Caco-2 (cell line): Measurements from ENCODE around the gene COL4A3. TPM values are rescaled to one million over a fixed set of nuclear protein-coding genes. Genes with fewer than 3 reads are reported as not detected.
A peak's percentile ranks its signal among the peaks of the same experiment; 100 is the strongest.
"Not testable (repeated sequence)": the region's sequence is repeated elsewhere in the genome, so short reads cannot be mapped to it uniquely, and the experiment has no call there.

Experiments used
- BruUV-seq: library from RNA; stranded (reverse); fragments of 400-500 nt; replicated peaks from 2 replicates; lab custom pipeline; 2021; lab: Mats Ljungman, UMichigan
- CTCF ChIA-PET: fragments of 300-600 bp; sonication (Branson Sonifier 250); formaldehyde crosslinking; loops from one replicate; lab custom pipeline; 2022; ENCODE audit warnings: antibody characterized with exemption; lab: Charles Lee
- POLR2A ChIA-PET: fragments of 300-600 bp; sonication (Branson Sonifier 250); formaldehyde crosslinking; loops from one replicate; lab custom pipeline; 2022; ENCODE audit warnings: antibody characterized with exemption; lab: Charles Lee
- DNase-seq, 2 experiments: peaks; one replicate each; pipeline versions ENCODE4 v3.0.0 to v3.0.0-alpha.2; 2020 to 2022
- H3K27me3 ChIP-seq: replicated peaks from 2 replicates; pipeline ENCODE4 v1.6.0; 2011; ENCODE audit warnings: low read length; ENCODE audit not compliant: control insufficient read depth, insufficient read depth
- H3K36me3 ChIP-seq: 2 replicates; pipeline ENCODE4 v1.5.1; 2011; ENCODE audit warnings: low read length; ENCODE audit not compliant: control insufficient read depth, insufficient read depth
- H3K4me1 ChIP-seq: fragments of 250-450 bp; sonication (Bioruptor Pico); 2 replicates; pipeline ENCODE4 v1.5.1; 2020; ENCODE audit warnings: mild to moderate bottlenecking
- H3K4me3 ChIP-seq: 2 replicates; pipeline ENCODE4 v1.5.1; 2011; ENCODE audit warnings: low read depth, mild to moderate bottlenecking, control low read depth, low read length
- H3K9me3 ChIP-seq: fragments of 250-450 bp; sonication (Bioruptor Pico); 2 replicates; pipeline ENCODE4 v1.5.1; 2020; ENCODE audit warnings: mild to moderate bottlenecking, moderate library complexity
- H3K27ac Mint-ChIP-seq: one replicate; pipeline ENCODE4 v1.8.0; 2022; ENCODE audit warnings: mixed read lengths; ENCODE audit not compliant: unreplicated experiment
- H3K27me3 Mint-ChIP-seq: one replicate; pipeline ENCODE4 v1.8.0; 2022; ENCODE audit warnings: mixed read lengths; ENCODE audit not compliant: insufficient read depth, unreplicated experiment
- H3K36me3 Mint-ChIP-seq: one replicate; pipeline ENCODE4 v1.8.0; 2022; ENCODE audit warnings: mild to moderate bottlenecking, mixed read lengths; ENCODE audit not compliant: insufficient read depth, unreplicated experiment
- H3K4me1 Mint-ChIP-seq: one replicate; pipeline ENCODE4 v1.8.0; 2022; ENCODE audit warnings: low read depth, mixed read lengths; ENCODE audit not compliant: unreplicated experiment
- H3K4me3 Mint-ChIP-seq: one replicate; pipeline ENCODE4 v1.8.0; 2022; ENCODE audit warnings: mild to moderate bottlenecking, moderate library complexity, mixed read lengths; ENCODE audit not compliant: unreplicated experiment
- H3K9me3 Mint-ChIP-seq: one replicate; pipeline ENCODE4 v1.8.0; 2022; ENCODE audit warnings: mixed read lengths; ENCODE audit not compliant: unreplicated experiment
- CTCF ChIP-seq, 2 experiments: fragments of 200-600 bp in 1 of 2; IDR thresholded peaks; 1 replicate in 1 of 2; 2 replicates in 1 of 2; pipeline versions ENCODE4 v1.5.1 to v1.8.0; 2011 to 2022; ENCODE audit warnings: antibody characterized with exemption in 1 of 2, control low read depth in 1 of 2, inconsistent platforms in 1 of 2, low read depth in 1 of 2, low read length in 1 of 2, mild to moderate bottlenecking in 1 of 2, moderate library complexity in 1 of 2; ENCODE audit not compliant: insufficient read depth in 1 of 2, severe bottlenecking in 1 of 2, unreplicated experiment in 1 of 2
- intact Hi-C: fragments of 100-400 bp; cut with micrococcal nuclease; formaldehyde crosslinking; loops from one replicate; pipeline ENCODE4 v1.10.0; 2022; ENCODE audit not compliant: unreplicated experiment
- total RNA-seq: library from RNA; stranded (reverse); gene quantifications from 2 replicates; pipeline ENCODE4 v1.2.3, GENCODE V29; 2022

Gene COL4A3
- total RNA-seq, 1 experiment from 2014 or later: 4.2 TPM

GRCh38 chr2:227219312-227220105 is 55.1 kb downstream of the COL4A3 start:
- H3K27ac Mint-ChIP-seq: peak overlapping the region; percentile 53
- H3K4me3 Mint-ChIP-seq: no peak overlapping the region
- no peaks in the 10 kb centered on the region for H3K27me3 ChIP-seq
- TF ChIP-seq CTCF (IDR thresholded peaks at IDR 0.05; ENCODE audit: insufficient read depth in 1 of 2, low read depth in 1 of 2, low read length in 1 of 2, severe bottlenecking in 1 of 2, unreplicated experiment in 1 of 2): no peak
- H3K27me3 Mint-ChIP-seq: no peaks in the 10 kb centered on the region
- no TSS peak for BruUV-seq
- intact Hi-C loops: no loop called here
- no peaks in the 10 kb centered on the region for H3K9me3 ChIP-seq
- peaks cover 10% of the 10 kb centered on the region for H3K9me3 Mint-ChIP-seq
- POLR2A ChIA-PET: no interaction called here
- H3K36me3 Mint-ChIP-seq: no peaks in the 10 kb centered on the region
- peak in 1 of 2 experiments; percentile 17 for DNase-seq
- CTCF ChIA-PET: interaction anchor here (0.9 kb wide), 1 partner anchor 18 kb away, joined by 3 read pairs; no protein-coding TSS in a partner anchor
- no peak overlapping the region for H3K4me3 ChIP-seq
- peaks cover 19% of the 10 kb centered on the region for H3K4me1 Mint-ChIP-seq
- peaks cover 6% of the 10 kb centered on the region; the same call in 1 of the 2 replicates for H3K4me1 ChIP-seq
- no peaks in the 10 kb centered on the region for H3K36me3 ChIP-seq

- H3K27ac Mint-ChIP-seq: no peak overlapping the region
- H3K36me3 ChIP-seq: no peaks in the 10 kb centered on the region
- no TSS peak for BruUV-seq
- H3K4me1 Mint-ChIP-seq: peaks cover 19% of the 10 kb centered on the region
- no peaks in the 10 kb centered on the region for H3K27me3 ChIP-seq
- peaks cover 6% of the 10 kb centered on the region; the same call in 1 of the 2 replicates for H3K4me1 ChIP-seq
- H3K36me3 Mint-ChIP-seq: no peaks in the 10 kb centered on the region
- intact Hi-C loops: no loop called here
- H3K9me3 Mint-ChIP-seq: peaks cover 10% of the 10 kb centered on the region
- POLR2A ChIA-PET: no interaction called here
- H3K9me3 ChIP-seq: no peaks in the 10 kb centered on the region
- no peak for DNase-seq
- no peaks in the 10 kb centered on the region for H3K27me3 Mint-ChIP-seq
- H3K4me3 Mint-ChIP-seq: peak overlapping the region; percentile 42
- H3K4me3 ChIP-seq: no peak overlapping the region
- CTCF ChIA-PET: no interaction called here
- no peak for TF ChIP-seq CTCF (IDR thresholded peaks at IDR 0.05; ENCODE audit: insufficient read depth in 1 of 2, low read depth in 1 of 2, low read length in 1 of 2, severe bottlenecking in 1 of 2, unreplicated experiment in 1 of 2)
Observed at GRCh38 chr2:227221120-227221519, 56.7 kb downstream of the COL4A3 start.

- peaks cover 6% of the 10 kb centered on the region; the same call in 1 of the 2 replicates for H3K4me1 ChIP-seq
Observed at GRCh38 chr2:227222292-227222691, 57.9 kb downstream of the COL4A3 start.

GRCh38 chr2:227225641-227226040 is 61.2 kb downstream of the COL4A3 start:
- H3K9me3 ChIP-seq, CTCF ChIA-PET, intact Hi-C loops, H3K27me3 Mint-ChIP-seq, H3K27me3 ChIP-seq, H3K4me1 ChIP-seq, BruUV-seq, H3K4me1 Mint-ChIP-seq, H3K36me3 ChIP-seq, H3K27ac Mint-ChIP-seq, DNase-seq, POLR2A ChIA-PET, H3K36me3 Mint-ChIP-seq, H3K4me3 Mint-ChIP-seq, H3K4me3 ChIP-seq: not testable (repeated sequence)
- H3K9me3 Mint-ChIP-seq: peaks cover 10% of the 10 kb centered on the region

More at GRCh38 chr2:227222292-227222691, 57.9 kb downstream of the COL4A3 start:
- H3K9me3 Mint-ChIP-seq: peaks cover 10% of the 10 kb centered on the region
- H3K4me3 ChIP-seq: no peak overlapping the region
- DNase-seq: no peak
- no peaks in the 10 kb centered on the region for H3K36me3 ChIP-seq
- H3K9me3 ChIP-seq: no peaks in the 10 kb centered on the region
- H3K4me3 Mint-ChIP-seq: no peak overlapping the region
- ChIA-PET POLR2A (interaction anchor here (0.6 kb wide), 1 partner anchor 649 kb away, joined by 6 read pairs; the partner anchor contains the start of gene DAW1), CTCF (no interaction called here)
- H3K4me1 Mint-ChIP-seq: peaks cover 19% of the 10 kb centered on the region
- no peaks in the 10 kb centered on the region for H3K27me3 ChIP-seq
- no peak overlapping the region for H3K27ac Mint-ChIP-seq
- H3K36me3 Mint-ChIP-seq: no peaks in the 10 kb centered on the region
- no peak for TF ChIP-seq CTCF (IDR thresholded peaks at IDR 0.05; ENCODE audit: insufficient read depth in 1 of 2, low read depth in 1 of 2, low read length in 1 of 2, severe bottlenecking in 1 of 2, unreplicated experiment in 1 of 2)
- intact Hi-C loops: no loop called here
- BruUV-seq: no TSS peak
- H3K27me3 Mint-ChIP-seq: no peaks in the 10 kb centered on the region
